ENCODE measurements around the gene AGRP. TPM values are rescaled to one million over a fixed set of nuclear protein-coding genes. Genes with fewer than 3 reads are reported as not detected.

AGRP gene
- total RNA-seq, 1 experiment from 2014 or later: not detected

DNA sequence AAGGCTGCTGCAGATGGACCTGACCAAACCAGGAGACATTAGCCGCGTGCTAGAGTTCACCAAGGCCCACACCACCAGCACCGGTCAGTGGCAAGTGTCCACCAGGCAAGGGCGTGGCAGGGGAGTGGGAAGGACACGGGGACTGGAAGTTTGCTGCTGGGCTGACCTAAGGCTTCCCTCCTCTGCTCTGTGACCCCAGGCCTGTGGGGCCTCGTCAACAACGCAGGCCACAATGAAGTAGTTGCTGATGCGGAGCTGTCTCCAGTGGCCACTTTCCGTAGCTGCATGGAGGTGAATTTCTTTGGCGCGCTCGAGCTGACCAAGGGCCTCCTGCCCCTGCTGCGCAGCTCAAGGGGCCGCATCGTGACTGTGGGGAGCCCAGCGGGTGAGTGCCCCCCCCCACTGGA is 47.6 kb downstream of the AGRP start (continued):
- TF ChIP-seq ATF6 (CRISPR knock-in tag; IDR thresholded peaks at IDR 0.05): no peak
- no peak for TF ChIP-seq ATF1 (CRISPR knock-in tag; IDR thresholded peaks at IDR 0.05)
- TF ChIP-seq OVOL2 (CRISPR knock-in tag; IDR thresholded peaks at IDR 0.05; ENCODE audit: borderline replicate concordance): no peak
- TF ChIP-seq CDX4 (CRISPR knock-in tag; IDR thresholded peaks at IDR 0.05; ENCODE audit: borderline replicate concordance): no peak
- no peak for TF ChIP-seq ZNF219 (CRISPR knock-in tag; IDR thresholded peaks at IDR 0.05; ENCODE audit: borderline replicate concordance)
- TF ChIP-seq ZNF396 (CRISPR knock-in tag; IDR thresholded peaks at IDR 0.05; ENCODE audit: borderline replicate concordance): no peak
- TF ChIP-seq FOXJ3 (CRISPR knock-in tag; IDR thresholded peaks at IDR 0.05; ENCODE audit: borderline replicate concordance): no peak
- TF ChIP-seq ERG (CRISPR knock-in tag; IDR thresholded peaks at IDR 0.05): no peak
- TF ChIP-seq, protein P1, sequence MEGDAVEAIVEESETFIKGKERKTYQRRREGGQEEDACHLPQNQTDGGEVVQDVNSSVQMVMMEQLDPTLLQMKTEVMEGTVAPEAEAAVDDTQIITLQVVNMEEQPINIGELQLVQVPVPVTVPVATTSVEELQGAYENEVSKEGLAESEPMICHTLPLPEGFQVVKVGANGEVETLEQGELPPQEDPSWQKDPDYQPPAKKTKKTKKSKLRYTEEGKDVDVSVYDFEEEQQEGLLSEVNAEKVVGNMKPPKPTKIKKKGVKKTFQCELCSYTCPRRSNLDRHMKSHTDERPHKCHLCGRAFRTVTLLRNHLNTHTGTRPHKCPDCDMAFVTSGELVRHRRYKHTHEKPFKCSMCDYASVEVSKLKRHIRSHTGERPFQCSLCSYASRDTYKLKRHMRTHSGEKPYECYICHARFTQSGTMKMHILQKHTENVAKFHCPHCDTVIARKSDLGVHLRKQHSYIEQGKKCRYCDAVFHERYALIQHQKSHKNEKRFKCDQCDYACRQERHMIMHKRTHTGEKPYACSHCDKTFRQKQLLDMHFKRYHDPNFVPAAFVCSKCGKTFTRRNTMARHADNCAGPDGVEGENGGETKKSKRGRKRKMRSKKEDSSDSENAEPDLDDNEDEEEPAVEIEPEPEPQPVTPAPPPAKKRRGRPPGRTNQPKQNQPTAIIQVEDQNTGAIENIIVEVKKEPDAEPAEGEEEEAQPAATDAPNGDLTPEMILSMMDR (IDR thresholded peaks at IDR 0.05): no peak
- TF ChIP-seq NFYB (CRISPR knock-in tag; conservative IDR thresholded peaks at IDR 0.05; ENCODE audit: low read depth): no peak
- no peak for TF ChIP-seq JAZF1 (CRISPR knock-in tag; IDR thresholded peaks at IDR 0.05)
- TF ChIP-seq ETV6 (CRISPR knock-in tag; IDR thresholded peaks at IDR 0.05): no peak
- no peak for TF ChIP-seq KAT7 (CRISPR knock-in tag; IDR thresholded peaks at IDR 0.05; ENCODE audit: borderline replicate concordance)

- Mint-ChIP-seq H3K9me3 (no peaks in the 10 kb centered on the region), H3K27ac (no peak overlapping the region; the same call in 1 of the 2 replicates), H3K4me3 (peak overlapping the region; percentile 75; the same call in 1 of the 2 replicates), H3K27me3 (ENCODE audit: low read depth) (peaks cover 12% of the 10 kb centered on the region), H3K36me3 (no peaks in the 10 kb centered on the region), H3K4me1 (peaks cover 44% of the 10 kb centered on the region)
- DNase-seq (ENCODE audit: low spot score): no peak
- ChIA-PET CTCF (interaction anchor here (0.6 to 4.7 kb wide), 8 partner anchors 11 to 148 kb away, joined by 3 to 57 read pairs (median 6); partner anchors contain the start of genes ATP6V0D1, KCTD19 and LRRC36), POLR2A (interaction anchor here (1.0 kb wide), 1 partner anchor 186 kb away, joined by 3 read pairs; the partner anchor contains the start of gene FHOD1)
- no peak for ATAC-seq
- TF ChIP-seq ZNF317 (CRISPR knock-in tag; IDR thresholded peaks at IDR 0.05; ENCODE audit: borderline replicate concordance, low read depth): no peak
- 0 out of 2 replicates have a peak, but pooled peaks have one; percentile 30 for TF ChIP-seq SMAD3 (CRISPR knock-in tag; IDR thresholded peaks at IDR 0.05; ENCODE audit: borderline replicate concordance)
Measured at GRCh38 chr16:67433131-67433719, 50.1 kb downstream of the AGRP start.

Other genes starting within 250 kb of the AGRP start
- 68.9 to 81.3 TPM (median 71.5 TPM) in 3 replicates for gene FHOD1, start 236.1 kb downstream of the AGRP start, total RNA-seq (2021)
- 10.3 to 14.4 TPM (median 12.9 TPM) in 3 replicates for gene SLC9A5, start 234.6 kb downstream of the AGRP start, total RNA-seq (2021)
- 5.9 to 16.7 TPM (median 15.0 TPM) in 3 replicates for gene PLEKHG4, start 204.0 kb downstream of the AGRP start, total RNA-seq (2021)
- gene KCTD19, start 156.8 kb downstream of the AGRP start, total RNA-seq (2021): 0.85 to 1.1 TPM (median 0.85 TPM) in 3 replicates
- 0.13 to 0.39 TPM (median 0.18 TPM) in 3 replicates for gene LRRC36, start 156.7 kb downstream of the AGRP start, total RNA-seq (2021)
- gene TPPP3, start 90.0 kb downstream of the AGRP start, total RNA-seq (2021): 0.57 to 0.74 TPM (median 0.64 TPM) in 3 replicates
- gene ZDHHC1, start 67.1 kb downstream of the AGRP start, total RNA-seq (2021): 4.2 to 4.9 TPM (median 4.6 TPM) in 3 replicates
- gene HSD11B2, start 52.4 kb downstream of the AGRP start, total RNA-seq (2021): 33.4 to 38.3 TPM (median 36.4 TPM) in 3 replicates
- gene ATP6V0D1, start 2.4 kb downstream of the AGRP start, total RNA-seq (2021): 32.5 to 44.1 TPM (median 33.8 TPM) in 3 replicates
- gene RIPOR1, start 45.3 kb upstream of the AGRP start, total RNA-seq (2021): 14.9 to 15.9 TPM (median 15.5 TPM) in 3 replicates
- 55.4 to 60.6 TPM (median 57.7 TPM) in 3 replicates for gene CTCF, start 79.0 kb upstream of the AGRP start, total RNA-seq (2021)
- 33.3 to 42.3 TPM (median 38.3 TPM) in 3 replicates for gene CARMIL2, start 161.6 kb upstream of the AGRP start, total RNA-seq (2021)
- gene ACD, start 176.7 kb upstream of the AGRP start, total RNA-seq (2021): 38.1 to 41.3 TPM (median 40.7 TPM) in 3 replicates
- gene PARD6A, start 177.4 kb upstream of the AGRP start, total RNA-seq (2021): 17.1 to 18.5 TPM (median 17.4 TPM) in 3 replicates
- gene ENKD1, start 183.2 kb upstream of the AGRP start, total RNA-seq (2021): 10.3 to 11.9 TPM (median 11.7 TPM) in 3 replicates
- gene C16orf86, start 183.3 kb upstream of the AGRP start, total RNA-seq (2021): 4.1 to 5.4 TPM (median 4.9 TPM) in 3 replicates
- 19.3 to 29.5 TPM (median 22.8 TPM) in 3 replicates for gene GFOD2, start 235.8 kb upstream of the AGRP start, total RNA-seq (2021)